Measurements from ENCODE around the gene MINDY3.
A peak's percentile ranks its signal among the peaks of the same experiment; 100 is the strongest.

The MINDY3 gene

GRCh38 chr10:15809450-15809849 lies 50.9 kb downstream of the MINDY3 start:
- no peak for DNase-seq (ENCODE audit: low read depth)
- TF ChIP-seq CTCF (conservative IDR thresholded peaks at IDR 0.05; ENCODE audit: low read depth, low read length): no peak
- H3K4me3 ChIP-seq (ENCODE audit: low read depth, low read length): no peak overlapping the region

GRCh38 chr10:15808204-15808797 lies 52.0 kb downstream of the MINDY3 start:
- no peak for TF ChIP-seq CTCF (conservative IDR thresholded peaks at IDR 0.05; ENCODE audit: low read depth, low read length)
- DNase-seq (ENCODE audit: low read depth): no peak
- H3K4me3 ChIP-seq (ENCODE audit: low read depth, low read length): no peak overlapping the region

GRCh38 chr10:15805395-15806058 lies 54.8 kb downstream of the MINDY3 start:
- DNase-seq (ENCODE audit: low read depth): no peak
- H3K4me3 ChIP-seq (ENCODE audit: low read depth, low read length): no peak overlapping the region

GRCh38 chr10:15804109-15804508 lies 56.2 kb downstream of the MINDY3 start:
- H3K4me3 ChIP-seq (ENCODE audit: low read depth, low read length): no peak overlapping the region
- DNase-seq (ENCODE audit: low read depth): no peak
- TF ChIP-seq CTCF (conservative IDR thresholded peaks at IDR 0.05; ENCODE audit: low read depth, low read length): no peak

More at GRCh38 chr10:15805395-15806058, 54.8 kb downstream of the MINDY3 start:
- no peak for TF ChIP-seq CTCF (conservative IDR thresholded peaks at IDR 0.05; ENCODE audit: low read depth, low read length)

- TF ChIP-seq CTCF (conservative IDR thresholded peaks at IDR 0.05; ENCODE audit: low read depth, low read length): no peak
- peak; percentile 36 for DNase-seq (ENCODE audit: low read depth)
- H3K4me3 ChIP-seq (ENCODE audit: low read depth, low read length): no peak overlapping the region
Measured at GRCh38 chr10:15802375-15802949, 57.8 kb downstream of the MINDY3 start.

- DNase-seq (ENCODE audit: low read depth): peak; percentile 18
- no peak overlapping the region for H3K4me3 ChIP-seq (ENCODE audit: low read depth, low read length)
- TF ChIP-seq CTCF (conservative IDR thresholded peaks at IDR 0.05; ENCODE audit: low read depth, low read length): no peak
Measured at GRCh38 chr10:15801641-15802040, 58.7 kb downstream of the MINDY3 start.

Data from choroid plexus epithelial cell (primary cell).